Measurements from ENCODE around the gene KLHL29.

KLHL29 gene

GRCh38 chr2:23486684-23487075, 101.7 kb downstream of the KLHL29 start:
- H3K4me3 ChIP-seq (ENCODE audit: low read depth, low read length): no peak overlapping the region
- no peak for TF ChIP-seq CTCF (IDR thresholded peaks at IDR 0.05; ENCODE audit: low read depth, low read length, missing control alignments)
- in situ Hi-C loops (cut with HindIII; ENCODE audit: low sequenced_read_pairs): no loop called here
- DNase-seq (ENCODE audit: low read depth): no peak

GRCh38 chr2:23487735-23488492, 102.9 kb downstream of the KLHL29 start:
- peak; percentile 67 for DNase-seq (ENCODE audit: low read depth)
- no peak for TF ChIP-seq CTCF (IDR thresholded peaks at IDR 0.05; ENCODE audit: low read depth, low read length, missing control alignments)
- in situ Hi-C loops (cut with HindIII; ENCODE audit: low sequenced_read_pairs): no loop called here
- no peak overlapping the region for H3K4me3 ChIP-seq (ENCODE audit: low read depth, low read length)

DNA sequence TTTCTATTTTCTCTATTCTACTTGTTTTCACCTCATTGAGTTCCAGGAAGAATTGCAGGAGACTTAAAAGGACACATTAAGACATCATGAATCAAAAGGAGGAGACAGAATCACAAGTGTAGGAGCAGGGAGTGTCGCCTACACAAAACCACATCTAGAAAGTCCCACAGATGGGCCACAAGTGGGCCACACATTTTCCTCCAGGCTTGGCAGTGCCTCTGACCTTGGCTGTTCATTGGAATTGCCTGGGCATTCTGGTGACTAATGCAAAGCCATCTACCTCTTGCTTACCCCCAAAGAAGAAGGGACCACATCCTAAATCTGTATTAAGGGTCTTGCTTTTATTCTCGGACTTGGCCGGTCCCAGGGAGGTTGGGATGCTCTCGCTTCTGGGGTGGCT, 103.6 kb downstream of the KLHL29 start:
- no peak overlapping the region for H3K4me3 ChIP-seq (ENCODE audit: low read depth, low read length)
- DNase-seq (ENCODE audit: low read depth): no peak
- no peak for TF ChIP-seq CTCF (IDR thresholded peaks at IDR 0.05; ENCODE audit: low read depth, low read length, missing control alignments)
- in situ Hi-C loops (cut with HindIII; ENCODE audit: low sequenced_read_pairs): no loop called here

DNA sequence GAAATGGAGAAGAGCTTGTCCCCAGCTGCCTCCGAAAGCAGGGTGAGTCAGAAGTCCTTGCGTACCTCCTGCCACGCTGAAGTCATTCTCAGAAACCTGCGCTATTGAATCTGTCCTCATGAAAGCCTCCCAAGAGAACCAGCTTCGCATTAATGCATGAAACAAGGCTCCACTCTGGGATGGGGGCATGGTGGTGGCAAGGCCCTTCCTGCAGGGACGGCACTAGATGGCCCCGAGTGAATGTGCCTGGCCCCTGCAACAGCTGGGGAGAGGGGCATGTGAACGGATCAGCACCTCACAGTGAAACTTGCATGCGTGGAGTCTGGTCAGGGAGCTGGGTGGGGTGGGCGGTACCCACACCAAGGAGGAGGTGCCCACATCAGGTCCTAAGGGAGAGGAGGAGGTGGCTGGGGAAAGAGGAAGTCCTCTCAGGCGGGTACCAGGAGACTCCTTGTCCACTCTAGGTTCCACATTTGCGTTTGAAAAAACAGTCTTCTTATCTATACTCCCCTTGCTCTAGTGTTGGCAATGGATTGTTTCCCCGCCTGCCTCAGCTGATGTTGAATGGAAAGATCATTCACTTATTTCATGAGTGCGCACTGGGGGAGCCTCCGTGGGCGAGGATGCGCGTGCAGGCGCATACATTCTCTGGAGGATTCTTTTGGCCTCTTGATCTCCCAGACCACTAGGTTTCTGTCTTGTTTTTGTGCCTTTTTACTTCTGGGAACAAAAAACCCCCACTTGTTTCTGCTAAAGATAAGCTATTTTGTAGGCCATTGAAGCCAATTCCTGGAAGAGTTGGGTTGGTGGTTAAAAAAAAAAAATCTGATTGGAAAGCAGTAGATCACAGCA, 104.7 kb downstream of the KLHL29 start:
- in situ Hi-C loops (cut with HindIII; ENCODE audit: low sequenced_read_pairs): no loop called here
- DNase-seq (ENCODE audit: low read depth): no peak
- H3K4me3 ChIP-seq (ENCODE audit: low read depth, low read length): no peak overlapping the region
- TF ChIP-seq CTCF (IDR thresholded peaks at IDR 0.05; ENCODE audit: low read depth, low read length, missing control alignments): no peak

- DNase-seq (ENCODE audit: low read depth): no peak
- H3K4me3 ChIP-seq (ENCODE audit: low read depth, low read length): no peak overlapping the region
- TF ChIP-seq CTCF (IDR thresholded peaks at IDR 0.05; ENCODE audit: low read depth, low read length, missing control alignments): no peak
- in situ Hi-C loops (cut with HindIII; ENCODE audit: low sequenced_read_pairs): no loop called here
Observed at GRCh38 chr2:23491591-23492336, 106.8 kb downstream of the KLHL29 start.

- no peak for TF ChIP-seq CTCF (IDR thresholded peaks at IDR 0.05; ENCODE audit: low read depth, low read length, missing control alignments)
- no peak overlapping the region for H3K4me3 ChIP-seq (ENCODE audit: low read depth, low read length)
- in situ Hi-C loops (cut with HindIII; ENCODE audit: low sequenced_read_pairs): no loop called here
- DNase-seq (ENCODE audit: low read depth): no peak
Observed at GRCh38 chr2:23492337-23492675, 107.3 kb downstream of the KLHL29 start.
